ENCODE measurements around the gene TIMM44.
A peak's percentile ranks its signal among the peaks of the same experiment; 100 is the strongest.

TIMM44 gene

GRCh38 chr19:7912144-7912696, 31.2 kb downstream of the TIMM44 start:
- DNase-seq = no peak

DNA sequence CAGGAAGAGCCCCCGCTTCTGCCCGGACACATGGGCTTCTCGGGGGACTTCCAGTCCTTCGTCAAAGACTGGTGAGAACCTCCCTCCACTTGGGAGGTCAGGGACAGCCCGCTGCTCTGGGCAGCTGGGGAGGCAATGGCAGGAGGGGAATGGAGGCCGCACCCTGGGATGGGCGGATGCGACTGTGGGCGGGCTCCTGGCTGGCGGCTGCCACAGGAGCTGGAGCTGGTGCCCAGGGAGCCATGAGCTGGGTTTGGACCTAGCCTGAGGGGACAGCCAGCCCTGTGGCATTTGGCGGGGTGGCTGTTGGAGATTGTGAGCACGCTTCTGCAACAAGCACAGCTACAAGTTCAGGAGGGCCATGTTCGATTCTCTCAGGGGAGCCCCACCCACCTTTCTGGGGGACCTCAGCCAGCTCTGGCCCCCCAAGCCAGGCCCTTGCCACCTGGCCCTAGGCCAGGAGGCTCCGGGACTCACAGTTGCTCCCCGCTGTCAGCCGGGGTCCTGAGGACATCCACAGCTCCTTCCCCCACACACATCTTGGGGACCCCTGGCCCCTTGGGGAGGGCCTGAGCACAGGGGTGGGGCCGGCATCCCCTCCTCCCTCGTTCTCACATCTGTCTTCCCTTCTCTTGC, 31.8 kb downstream of the TIMM44 start:
- DNase-seq = no peak

GRCh38 chr19:7910321-7911161, 32.9 kb downstream of the TIMM44 start:
- no peak for DNase-seq

- no peak for DNase-seq
These were observed 33.9 kb downstream of the TIMM44 start for GRCh38 chr19:7909471-7910067.

DNA sequence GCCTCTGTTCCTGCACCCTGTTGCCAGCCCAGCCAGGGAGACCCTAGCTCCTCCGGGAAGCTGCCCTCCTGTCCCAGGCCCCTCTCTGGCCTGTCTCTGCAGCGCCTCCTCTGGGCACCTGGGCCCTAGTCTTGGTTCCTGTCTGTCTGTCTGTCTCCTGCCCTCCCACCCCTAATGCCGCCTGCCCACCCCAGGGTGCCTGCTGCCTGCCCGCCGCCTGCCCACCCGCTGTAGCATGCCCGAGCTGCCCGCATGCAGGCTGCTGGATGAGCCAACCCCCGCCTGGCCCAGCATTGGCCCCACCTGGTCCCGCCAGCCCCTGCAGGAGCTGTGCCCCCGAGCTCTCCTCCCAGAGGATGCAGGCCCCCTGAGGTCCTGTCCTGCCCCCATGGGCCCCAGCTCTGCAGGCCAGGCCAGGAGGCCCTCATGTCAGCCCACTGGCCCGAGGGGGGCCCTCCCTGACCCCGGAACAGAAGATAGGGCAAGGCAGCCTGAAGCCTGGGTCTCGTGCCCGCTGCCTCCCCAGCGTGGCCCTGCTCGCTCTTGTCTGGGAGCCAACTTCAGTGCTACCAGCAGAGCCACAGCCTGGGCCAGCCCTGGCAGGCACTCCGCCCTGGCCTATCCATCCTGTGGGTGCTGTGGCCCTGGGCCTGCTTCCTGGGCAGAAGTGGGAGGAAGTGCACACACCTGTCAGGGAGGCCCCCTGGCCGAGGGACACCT, 34.6 kb downstream of the TIMM44 start:
- DNase-seq = no peak

GRCh38 chr19:7908078-7908699, 35.3 kb downstream of the TIMM44 start:
- no peak for DNase-seq

DNA sequence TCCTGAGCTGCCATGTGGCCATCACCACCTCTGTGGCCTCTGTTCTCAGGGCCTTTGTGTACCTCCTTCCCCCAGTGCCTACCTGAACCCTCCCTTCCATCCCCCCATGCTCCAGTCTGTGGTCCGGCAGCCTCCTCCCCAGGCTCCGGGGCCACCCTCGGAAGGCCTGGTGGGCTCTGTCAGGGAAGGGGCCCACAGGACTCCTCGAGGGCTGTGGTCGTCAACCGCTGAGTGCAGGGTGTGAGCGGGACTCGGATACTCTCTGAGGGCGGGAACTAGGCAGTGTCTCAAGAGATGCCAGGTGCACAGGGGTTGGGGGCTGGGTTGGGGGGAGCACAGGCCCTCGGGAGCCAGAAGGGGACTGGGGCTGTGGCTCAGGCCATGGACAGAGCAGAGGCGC, 35.9 kb downstream of the TIMM44 start:
- no peak for DNase-seq

GRCh38 chr19:7907122-7907521, 36.3 kb downstream of the TIMM44 start:
- DNase-seq = no peak

- DNase-seq = no peak
These were observed 37.6 kb downstream of the TIMM44 start for GRCh38 chr19:7905859-7906258.

GRCh38 chr19:7905268-7905667, 38.2 kb downstream of the TIMM44 start:
- DNase-seq = no peak

DNA sequence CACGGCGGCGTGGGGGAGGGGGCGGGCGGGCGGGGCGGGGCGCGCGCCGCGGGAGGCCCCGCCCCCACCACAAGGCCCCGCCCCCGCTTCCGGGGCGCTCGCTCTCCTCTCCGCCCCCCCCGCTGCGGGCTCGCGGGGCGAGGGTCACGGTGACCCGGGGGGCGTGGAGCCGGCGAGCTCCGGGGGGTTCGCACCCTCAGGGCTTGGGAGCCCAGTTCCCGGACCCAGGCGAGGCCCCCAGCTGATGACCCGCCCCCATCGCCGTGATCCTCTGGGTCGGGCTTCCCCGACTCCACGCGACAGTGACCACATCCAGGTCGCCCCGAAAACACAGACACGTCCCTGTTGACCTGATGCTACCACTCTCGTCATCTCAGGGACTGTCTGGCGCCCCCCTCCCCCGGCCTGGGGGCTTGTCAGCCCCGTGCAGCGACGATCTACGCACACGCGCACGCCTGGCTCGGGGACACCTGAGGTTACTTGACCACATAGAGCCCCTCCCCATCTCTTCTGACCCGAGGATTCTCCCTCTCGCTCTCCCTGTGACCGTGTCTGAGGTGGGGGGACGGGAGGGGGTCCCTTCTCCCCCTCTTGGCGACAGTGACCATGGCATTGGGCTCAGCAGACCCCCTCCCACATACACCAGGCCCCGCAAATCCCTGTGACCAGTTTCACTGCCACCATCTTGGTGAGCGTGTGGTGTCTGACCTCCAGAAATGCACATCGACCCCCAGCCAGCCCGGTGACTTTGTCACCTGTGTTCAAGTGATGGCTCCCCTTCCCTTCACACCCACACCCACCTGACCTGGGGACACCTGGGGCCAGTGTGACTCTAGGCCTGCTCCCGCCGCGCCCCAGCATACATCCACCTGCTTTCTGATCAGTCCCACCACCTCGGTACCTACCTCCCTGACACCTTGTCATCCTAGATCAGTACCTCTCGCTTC, 39.1 kb downstream of the TIMM44 start:
- peak; percentile 46 for DNase-seq

GRCh38 chr19:7903244-7904073, 40.0 kb downstream of the TIMM44 start, which contains the start of gene MAP2K7:
MAP2K7 (plus strand) TSS chr19:7903877; CDS start chr19:7903945, 68 bp downstream.
- peak; percentile 100 for DNase-seq

DNA sequence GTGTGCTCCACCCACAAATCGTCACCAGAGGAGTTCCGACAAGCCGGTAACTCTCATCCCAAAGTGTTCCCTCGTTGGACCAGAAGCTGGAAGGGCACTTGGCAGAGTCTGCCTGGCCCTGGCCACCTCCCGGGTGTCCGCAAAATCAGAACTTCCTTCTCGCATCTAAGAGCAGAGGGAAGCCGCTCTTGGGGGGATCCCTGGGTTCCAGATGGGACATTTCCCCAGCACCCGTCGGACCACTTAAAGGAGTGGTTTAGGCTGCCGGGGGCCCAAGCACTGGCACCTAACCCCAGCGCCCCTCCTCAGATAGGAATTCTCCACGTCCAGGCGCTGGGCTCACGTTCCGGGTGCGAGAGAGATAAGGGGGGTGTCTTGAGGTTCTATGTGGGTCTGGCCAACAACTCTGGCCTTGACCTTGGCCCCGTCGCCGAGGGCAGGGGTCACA, 40.6 kb downstream of the TIMM44 start:
- no peak for DNase-seq

- no peak for DNase-seq
These were observed 42.1 kb downstream of the TIMM44 start for GRCh38 chr19:7901337-7901736.

DNA sequence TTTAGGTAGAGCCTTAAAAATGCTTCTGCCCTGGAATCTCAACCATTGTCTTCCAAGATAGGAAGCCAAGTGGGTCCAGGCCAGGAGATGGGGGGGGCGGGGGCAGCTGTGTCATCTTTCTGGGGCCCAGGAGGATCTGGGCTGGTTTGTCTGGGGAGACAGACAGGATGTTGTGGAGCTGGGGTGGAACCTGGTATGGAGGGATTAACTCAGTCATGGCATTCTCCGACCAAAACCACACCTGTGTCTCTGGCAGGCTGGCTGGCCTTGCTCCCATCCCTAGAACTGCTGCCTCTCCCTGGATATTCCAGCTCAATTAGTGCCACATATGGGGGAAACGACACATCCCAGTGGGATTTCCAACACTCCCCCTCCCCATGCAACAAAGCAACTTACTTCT, 42.5 kb downstream of the TIMM44 start:
- no peak for DNase-seq

DNA sequence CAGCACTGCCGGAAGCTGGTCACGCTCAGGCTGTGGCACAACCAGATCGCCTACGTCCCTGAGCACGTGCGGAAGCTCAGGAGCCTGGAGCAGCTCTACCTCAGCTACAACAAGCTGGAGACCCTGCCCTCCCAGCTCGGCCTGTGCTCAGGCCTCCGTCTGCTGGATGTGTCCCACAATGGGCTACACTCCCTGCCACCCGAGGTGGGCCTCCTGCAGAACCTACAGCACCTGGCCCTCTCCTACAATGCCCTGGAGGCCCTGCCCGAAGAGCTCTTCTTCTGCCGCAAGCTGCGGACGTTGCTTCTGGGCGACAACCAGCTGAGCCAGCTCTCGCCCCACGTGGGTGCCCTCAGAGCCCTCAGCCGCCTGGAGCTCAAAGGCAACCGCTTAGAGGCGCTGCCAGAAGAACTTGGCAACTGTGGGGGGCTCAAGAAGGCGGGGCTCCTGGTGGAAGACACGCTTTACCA, 43.0 kb downstream of the TIMM44 start:
- no peak for DNase-seq

DNA sequence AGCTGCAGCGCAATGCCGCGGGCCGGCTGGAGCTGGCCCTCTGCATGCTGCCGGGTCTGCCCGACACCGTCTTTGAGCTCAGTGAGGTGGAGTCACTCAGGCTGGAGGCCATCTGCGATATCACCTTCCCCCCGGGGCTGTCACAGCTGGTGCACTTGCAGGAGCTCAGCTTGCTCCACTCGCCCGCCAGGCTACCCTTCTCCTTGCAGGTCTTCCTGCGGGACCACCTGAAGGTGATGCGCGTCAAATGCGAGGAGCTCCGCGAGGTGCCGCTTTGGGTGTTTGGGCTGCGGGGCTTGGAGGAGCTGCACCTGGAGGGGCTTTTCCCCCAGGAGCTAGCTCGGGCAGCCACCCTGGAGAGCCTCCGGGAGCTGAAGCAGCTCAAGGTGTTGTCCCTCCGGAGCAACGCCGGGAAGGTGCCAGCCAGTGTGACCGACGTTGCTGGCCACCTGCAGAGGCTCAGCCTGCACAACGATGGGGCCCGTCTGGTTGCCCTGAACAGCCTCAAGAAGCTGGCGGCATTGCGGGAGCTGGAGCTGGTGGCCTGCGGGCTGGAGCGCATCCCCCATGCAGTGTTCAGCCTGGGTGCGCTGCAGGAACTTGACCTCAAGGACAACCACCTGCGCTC, 43.6 kb downstream of the TIMM44 start:
- no peak for DNase-seq

- DNase-seq = no peak
These were observed 44.5 kb downstream of the TIMM44 start for GRCh38 chr19:7898967-7899366.

- DNase-seq = no peak
These were observed 46.2 kb downstream of the TIMM44 start for GRCh38 chr19:7897292-7897691.

DNA sequence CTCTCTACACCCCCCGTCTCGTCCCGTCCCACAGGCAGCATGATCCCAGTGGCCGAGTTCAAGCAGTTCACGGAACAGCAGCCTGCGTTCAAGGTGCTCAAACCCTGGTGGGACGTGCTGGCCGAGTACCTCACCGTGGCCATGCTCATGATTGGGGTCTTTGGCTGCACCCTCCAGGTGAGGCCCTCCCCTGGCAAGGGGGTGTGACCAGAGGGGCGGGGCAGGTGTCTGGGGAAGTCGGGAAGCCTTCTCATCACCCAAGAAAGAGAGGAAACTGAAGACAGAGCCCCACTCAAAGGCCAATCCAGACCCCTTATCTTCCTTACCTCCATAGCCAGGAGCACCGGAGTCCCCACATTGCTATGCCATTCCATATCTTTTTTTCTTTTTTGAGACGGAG, 47.9 kb downstream of the TIMM44 start:
- no peak for DNase-seq
